Keratinocyte (primary cell): ENCODE measurements around the gene ABR. TPM values are rescaled to one million over a fixed set of nuclear protein-coding genes. Genes with fewer than 3 reads are reported as not detected.

ENCODE experiments used
- DNase-seq: peaks from one replicate; pipeline ENCODE4 v3.0.0-alpha.2; 2011; ENCODE audit warnings: low read depth, missing footprints, low spot score
- FAIRE-seq: peaks from 2 replicates; lab custom pipeline; 2011; peaks lifted over from hg19 to GRCh38; lab: Jason Lieb, UNC
- H2AFZ ChIP-seq: 2 replicates; pipeline ENCODE4 v1.6.0; 2012; ENCODE audit warnings: low read length, control low read depth, inconsistent platforms; ENCODE audit not compliant: control insufficient read depth
- H3K27ac ChIP-seq: 2 replicates; pipeline ENCODE4 v1.5.1; 2011; ENCODE audit warnings: low read length; ENCODE audit not compliant: control insufficient read depth, insufficient read depth
- H3K27me3 ChIP-seq: 3 replicates; pipeline ENCODE4 v1.6.0; 2011; ENCODE audit warnings: low read length; ENCODE audit not compliant: control insufficient read depth, insufficient read depth; ENCODE audit errors: extremely low read depth
- H3K36me3 ChIP-seq, 2 experiments: 2 replicates in 1 of 2; 3 replicates in 1 of 2; pipeline ENCODE4 v1.5.1; 2011; ENCODE audit warnings: low read length in 2 of 2, mild to moderate bottlenecking in 1 of 2; ENCODE audit not compliant: control insufficient read depth in 2 of 2, insufficient read depth in 2 of 2; ENCODE audit errors: extremely low read depth in 1 of 2
- H3K4me1 ChIP-seq: 3 replicates; pipeline ENCODE4 v1.5.1; 2011; ENCODE audit warnings: low read length; ENCODE audit not compliant: control insufficient read depth, insufficient read depth; ENCODE audit errors: extremely low read depth
- H3K4me2 ChIP-seq: 3 replicates; pipeline ENCODE4 v1.6.0; 2011; ENCODE audit warnings: low read depth, low read length; ENCODE audit not compliant: control insufficient read depth, insufficient read depth; ENCODE audit errors: extremely low read depth
- H3K4me3 ChIP-seq, 3 experiments: fragments of 200-600 bp in 1 of 3; sonication (generic) in 1 of 3; 2 replicates in 2 of 3; 3 replicates in 1 of 3; pipeline ENCODE4 v1.5.1; 2011 to 2016; ENCODE audit warnings: low read length in 3 of 3, mild to moderate bottlenecking in 3 of 3, control low read depth in 2 of 3, inconsistent platforms in 1 of 3, low read depth in 1 of 3, mixed read lengths in 1 of 3, mixed run types in 1 of 3, moderate library complexity in 1 of 3; ENCODE audit not compliant: control insufficient read depth in 2 of 3, insufficient read depth in 2 of 3; ENCODE audit errors: extremely low read depth in 1 of 3
- H3K79me2 ChIP-seq: 2 replicates; pipeline ENCODE4 v1.6.0; 2012; ENCODE audit warnings: low read length; ENCODE audit not compliant: control insufficient read depth, insufficient read depth
- H3K9ac ChIP-seq: 3 replicates; pipeline ENCODE4 v1.6.0; 2011; ENCODE audit warnings: low read length; ENCODE audit not compliant: control insufficient read depth, insufficient read depth; ENCODE audit errors: extremely low read depth
- H3K9me1 ChIP-seq: 3 replicates; pipeline ENCODE4 v1.6.0; 2011; ENCODE audit warnings: low read length; ENCODE audit not compliant: control insufficient read depth, insufficient read depth; ENCODE audit errors: extremely low read depth
- H3K9me3 ChIP-seq: 2 replicates; pipeline ENCODE4 v1.5.1; 2012; ENCODE audit warnings: low read depth, low read length; ENCODE audit not compliant: control insufficient read depth
- H4K20me1 ChIP-seq: 3 replicates; pipeline ENCODE4 v1.6.0; 2011; ENCODE audit warnings: low read length; ENCODE audit not compliant: control insufficient read depth, insufficient read depth; ENCODE audit errors: extremely low read depth
- CTCF ChIP-seq, 3 experiments: IDR thresholded peaks in 1 of 3; conservative IDR thresholded peaks in 1 of 3; optimal IDR thresholded peaks in 1 of 3; 2 replicates in 2 of 3; 3 replicates in 1 of 3; pipeline versions ENCODE3 to v1.5.1; 2011; ENCODE audit warnings: low read length in 3 of 3, mild to moderate bottlenecking in 3 of 3, moderate library complexity in 2 of 3, control low read depth in 1 of 3, inconsistent platforms in 1 of 3; ENCODE audit not compliant: insufficient read depth in 2 of 3; ENCODE audit errors: extremely low read depth in 1 of 3
- EZH2 ChIP-seq: IDR thresholded peaks from one replicate; pipeline ENCODE4 v1.6.1; 2012; ENCODE audit warnings: inconsistent platforms, mild to moderate bottlenecking, low read length, moderate library complexity
- dilution Hi-C: fragments of 300-500 bp; cut with MboI; formaldehyde crosslinking; loops from one replicate; pipeline ENCODE4 v1.7.0; 2020; ENCODE audit warnings: low sequenced_read_pairs; ENCODE audit not compliant: extremely low pct_ligation_motif_present
- polyA plus RNA-seq, 5 experiments: library from polyadenylated mRNA; depleted of rRNA in 3 of 5; stranded (reverse) in 3 of 5; stranded (forward) in 1 of 5; unstranded in 1 of 5; fragments of >200 nt; gene quantifications; 1 replicate in 1 of 5; 2 replicates in 3 of 5; 3 replicates in 1 of 5; pipeline versions ENCODE4 v1.2.1 to v1.2.3, GENCODE V29; 2011 to 2012; ENCODE audit warnings: missing spikeins in 2 of 5, low read depth in 1 of 5, low replicate concordance in 1 of 5

ABR gene
- polyA plus RNA-seq, 1 donor (not counting 4 experiments of a cell fraction or from before 2014, with no cell fraction given): 17.3 TPM

DNA sequence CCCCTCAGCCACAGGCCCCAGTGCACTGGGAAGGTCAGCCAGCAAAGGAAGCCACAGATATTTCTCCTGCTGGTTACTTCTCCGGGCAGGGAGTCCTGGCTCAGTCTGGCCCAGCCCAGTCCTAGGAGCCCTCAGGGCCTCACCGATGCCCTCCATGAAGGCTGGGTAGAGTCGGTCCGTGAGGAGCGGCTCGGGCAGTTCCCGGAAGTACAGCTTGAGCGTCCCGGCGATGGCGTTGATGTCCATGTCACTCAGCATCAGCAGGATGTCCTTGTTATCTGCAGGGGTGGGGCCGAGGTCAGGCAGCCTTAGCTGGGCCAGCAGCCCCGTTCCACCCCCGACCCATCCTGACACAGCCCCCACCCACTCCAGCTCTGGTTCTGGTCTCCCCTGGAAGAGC is 169.2 kb downstream of the ABR start:
- H3K9me3 ChIP-seq: no peaks in the 10 kb centered on the region
- peaks cover 5% of the 10 kb centered on the region in 2 experiments for H3K36me3 ChIP-seq
- DNase-seq: no peak
- H3K9ac ChIP-seq: no peak overlapping the region
- no peak overlapping the region for H3K4me2 ChIP-seq
- dilution Hi-C loops: no loop called here
- H3K27ac ChIP-seq: no peak overlapping the region
- FAIRE-seq: no peak
- no peaks in the 10 kb centered on the region for H3K79me2 ChIP-seq
- no peaks in the 10 kb centered on the region for H3K27me3 ChIP-seq
- H2AFZ ChIP-seq: no peak overlapping the region
- peaks cover 8% of the 10 kb centered on the region for H3K4me1 ChIP-seq
- TF ChIP-seq CTCF (optimal IDR thresholded peaks at IDR 0.05 in 1 of 3, IDR thresholded peaks at IDR 0.05 in 1 of 3, conservative IDR thresholded peaks at IDR 0.05 in 1 of 3; ENCODE audit: extremely low read depth in 1 of 3, insufficient read depth in 2 of 3, low read length in 3 of 3): no peak
- TF ChIP-seq EZH2: no peak
- no peaks in the 10 kb centered on the region for H4K20me1 ChIP-seq
- no peaks in the 10 kb centered on the region for H3K9me1 ChIP-seq
- H3K4me3 ChIP-seq: no peak overlapping the region

DNA sequence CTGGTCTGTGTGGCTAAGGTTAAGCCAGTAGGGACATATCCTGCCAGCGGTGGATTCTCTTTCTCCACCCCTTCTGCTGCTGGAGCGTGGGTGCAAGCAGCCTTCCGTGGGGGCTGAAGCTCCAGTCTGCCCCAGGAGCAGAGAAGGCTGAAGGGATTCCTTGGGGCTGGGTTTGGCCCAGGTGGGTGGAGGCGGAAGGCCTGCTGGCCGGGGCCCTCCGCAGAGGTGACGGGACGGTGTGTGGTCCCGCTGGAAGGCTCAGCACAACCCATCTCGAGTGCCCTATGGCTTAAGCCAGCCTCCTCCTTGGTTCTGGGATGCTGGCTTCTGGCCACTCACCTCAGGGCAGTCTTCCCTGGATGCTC is 169.7 kb downstream of the ABR start:
- no peak for DNase-seq
- no peak overlapping the region for H3K9ac ChIP-seq
- H3K9me3 ChIP-seq: no peaks in the 10 kb centered on the region
- no peaks in the 10 kb centered on the region for H3K27me3 ChIP-seq
- dilution Hi-C loops: no loop called here
- no peaks in the 10 kb centered on the region for H3K79me2 ChIP-seq
- H3K27ac ChIP-seq: no peak overlapping the region
- H2AFZ ChIP-seq: no peak overlapping the region
- H3K9me1 ChIP-seq: no peaks in the 10 kb centered on the region
- no peak for FAIRE-seq
- peaks cover 5% of the 10 kb centered on the region in 2 experiments for H3K36me3 ChIP-seq
- no peaks in the 10 kb centered on the region for H4K20me1 ChIP-seq
- H3K4me2 ChIP-seq: no peak overlapping the region
- TF ChIP-seq EZH2 (no peak), CTCF (optimal IDR thresholded peaks at IDR 0.05 in 1 of 3, IDR thresholded peaks at IDR 0.05 in 1 of 3, conservative IDR thresholded peaks at IDR 0.05 in 1 of 3; ENCODE audit: extremely low read depth in 1 of 3, insufficient read depth in 2 of 3, low read length in 3 of 3) (no peak)
- H3K4me1 ChIP-seq: peaks cover 11% of the 10 kb centered on the region
- H3K4me3 ChIP-seq: no peak overlapping the region
